Glomerular visceral epithelial cell (primary cell): ENCODE measurements around the gene CEP78.

Experiments used
- DNase-seq: peaks from one replicate; pipeline ENCODE4 v3.0.0-alpha.2; 2016; ENCODE audit errors: extremely low spot score

Gene CEP78

GRCh38 chr9:78306222-78307076 lies 70.6 kb downstream of the CEP78 start:
- DNase-seq: no peak

- DNase-seq: no peak
Measured at GRCh38 chr9:78307360-78307759, 71.5 kb downstream of the CEP78 start.

GRCh38 chr9:78309066-78309465 lies 73.2 kb downstream of the CEP78 start:
- no peak for DNase-seq

- no peak for DNase-seq
Measured at GRCh38 chr9:78311075-78311474, 75.2 kb downstream of the CEP78 start.

GRCh38 chr9:78311886-78312524 lies 76.1 kb downstream of the CEP78 start:
- no peak for DNase-seq

- no peak for DNase-seq
Measured at GRCh38 chr9:78314550-78314949, 78.7 kb downstream of the CEP78 start.

GRCh38 chr9:78314953-78315870 lies 79.3 kb downstream of the CEP78 start:
- peak; percentile 8 for DNase-seq

- no peak for DNase-seq
Measured at GRCh38 chr9:78316166-78316892, 80.5 kb downstream of the CEP78 start.

- no peak for DNase-seq
Measured at GRCh38 chr9:78319197-78320029, 83.5 kb downstream of the CEP78 start.

GRCh38 chr9:78320030-78320693 lies 84.3 kb downstream of the CEP78 start:
- no peak for DNase-seq

GRCh38 chr9:78320875-78321496 lies 85.1 kb downstream of the CEP78 start:
- no peak for DNase-seq

- no peak for DNase-seq
Measured at GRCh38 chr9:78321505-78321904, 85.6 kb downstream of the CEP78 start.

GRCh38 chr9:78324068-78324650 lies 88.3 kb downstream of the CEP78 start:
- DNase-seq: no peak

- DNase-seq: no peak
Measured at GRCh38 chr9:78324682-78325081, 88.8 kb downstream of the CEP78 start.

GRCh38 chr9:78325343-78325742 lies 89.5 kb downstream of the CEP78 start:
- no peak for DNase-seq

- no peak for DNase-seq
Measured at GRCh38 chr9:78325846-78326360, 90.0 kb downstream of the CEP78 start.

GRCh38 chr9:78326564-78326963 lies 90.7 kb downstream of the CEP78 start:
- no peak for DNase-seq
